Adipose tissue (tissue), 3 donors: Measurements from ENCODE around the gene MAVS. TPM values are rescaled to one million over a fixed set of nuclear protein-coding genes. Genes with fewer than 3 reads are reported as not detected.

Source experiments
- H3K27ac ChIP-seq: one replicate; pipeline ENCODE4 v1.5.1; 2013; ENCODE audit warnings: low read depth, low read length
- WGBS, 3 donors: extraction: QIAGEN DNeasy Blood & Tissue Kit; methylation state at CpG; one replicate each; pipeline ENCODE4 v1.1.7; 2013; 5-methylcytosine and 5-hydroxymethylcytosine counted together
- polyA plus RNA-seq, 3 donors: library from polyadenylated mRNA; stranded (reverse); fragments of 200-250 nt; gene quantifications; one replicate each; pipeline ENCODE4 v1.2.3, GENCODE V29; 2013
- donor health status: healthy with polysubstance abuse.
- donor health status: Bipolar disorder and iron deficiency.
- donor health status: healthy.

MAVS gene
- polyA plus RNA-seq, 3 donors = 12.6 to 27.0 (median 19.9) TPM

DNA sequence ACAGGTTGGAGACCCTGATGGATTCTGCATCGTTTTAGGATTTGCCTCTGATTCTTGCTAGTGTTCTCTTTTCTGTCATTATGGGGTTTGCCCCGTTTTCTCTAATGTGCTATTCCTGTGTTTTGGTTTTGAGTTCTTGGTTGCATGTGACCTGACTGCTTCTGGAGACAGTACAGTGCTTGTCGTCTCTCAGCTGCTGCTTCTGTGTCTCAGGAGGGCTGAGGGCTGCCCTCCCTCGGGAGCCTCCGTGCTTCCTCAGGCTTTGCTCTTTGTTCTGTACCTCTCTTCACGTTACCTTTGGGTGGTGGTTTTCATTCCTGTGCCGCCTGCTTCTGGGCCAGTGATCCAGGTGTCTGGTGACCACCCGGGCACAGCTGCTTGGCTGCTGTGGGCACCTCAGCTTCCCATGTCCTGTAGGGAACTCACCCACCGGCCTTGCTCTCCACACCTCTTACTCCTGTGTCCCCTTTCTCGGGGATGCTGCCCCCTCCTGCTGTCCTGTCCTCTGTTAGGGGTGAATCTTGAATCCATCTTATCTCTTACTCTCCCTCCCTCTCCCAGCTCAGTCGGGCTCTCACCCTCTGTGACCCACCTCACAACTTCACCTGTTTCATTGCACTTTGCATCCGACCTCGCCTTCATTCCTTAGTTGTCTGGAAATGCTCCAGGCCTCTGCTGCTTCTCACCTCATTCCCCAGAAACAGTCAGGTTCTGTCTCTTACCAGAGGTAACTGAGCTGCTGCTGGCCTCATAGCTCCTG is 75.8 kb downstream of the MAVS start:
- no peak overlapping the region for H3K27ac ChIP-seq
- WGBS, 3 donors = 79 to 83% (median 82%) methylated on average over 13 of the region's 13 CpGs

DNA sequence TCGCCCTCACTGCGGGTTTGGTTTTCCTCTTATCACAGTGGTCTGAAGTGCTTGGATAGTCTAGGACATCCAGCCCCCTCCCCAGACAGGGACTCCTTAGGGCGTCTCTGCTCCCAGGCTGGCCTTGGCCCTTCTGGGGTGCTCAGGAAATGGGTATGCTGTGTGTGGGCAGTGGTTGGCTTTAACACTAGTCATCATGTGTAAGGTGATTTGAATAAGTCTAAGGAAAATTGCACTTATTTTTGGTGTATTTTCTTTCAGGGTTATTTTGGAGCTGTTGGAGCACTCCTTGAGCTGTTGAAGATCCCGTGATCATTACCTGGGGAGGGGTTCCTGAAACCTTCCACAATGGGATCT is 76.3 kb downstream of the MAVS start:
- 91 to 97% (median 93%) methylated on average over 4 of the region's 4 CpGs for WGBS, 3 donors
- no peak overlapping the region for H3K27ac ChIP-seq

DNA sequence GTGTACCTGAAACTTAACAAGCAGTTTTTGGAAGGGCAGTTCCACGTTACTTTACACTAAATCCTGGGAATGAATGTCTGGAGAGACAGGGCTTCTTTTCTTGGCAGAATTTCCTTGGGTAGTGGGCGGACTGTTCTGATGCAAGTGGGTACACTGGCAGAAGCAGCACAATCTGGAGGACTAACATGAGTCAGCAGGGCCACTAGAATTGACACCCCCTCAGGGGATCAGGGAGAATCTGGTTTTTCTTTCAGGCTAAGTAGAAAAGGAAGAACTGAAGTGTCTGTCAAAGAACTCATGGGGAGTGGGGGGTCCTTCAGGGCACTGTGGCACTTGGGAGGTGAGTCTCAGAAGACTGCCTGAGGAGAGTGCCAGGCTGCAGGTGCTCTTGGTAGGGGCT is 77.2 kb downstream of the MAVS start:
- WGBS, 3 donors = 66 to 89% (median 76%) methylated on average over 2 of the region's 2 CpGs
- no peak overlapping the region for H3K27ac ChIP-seq

DNA sequence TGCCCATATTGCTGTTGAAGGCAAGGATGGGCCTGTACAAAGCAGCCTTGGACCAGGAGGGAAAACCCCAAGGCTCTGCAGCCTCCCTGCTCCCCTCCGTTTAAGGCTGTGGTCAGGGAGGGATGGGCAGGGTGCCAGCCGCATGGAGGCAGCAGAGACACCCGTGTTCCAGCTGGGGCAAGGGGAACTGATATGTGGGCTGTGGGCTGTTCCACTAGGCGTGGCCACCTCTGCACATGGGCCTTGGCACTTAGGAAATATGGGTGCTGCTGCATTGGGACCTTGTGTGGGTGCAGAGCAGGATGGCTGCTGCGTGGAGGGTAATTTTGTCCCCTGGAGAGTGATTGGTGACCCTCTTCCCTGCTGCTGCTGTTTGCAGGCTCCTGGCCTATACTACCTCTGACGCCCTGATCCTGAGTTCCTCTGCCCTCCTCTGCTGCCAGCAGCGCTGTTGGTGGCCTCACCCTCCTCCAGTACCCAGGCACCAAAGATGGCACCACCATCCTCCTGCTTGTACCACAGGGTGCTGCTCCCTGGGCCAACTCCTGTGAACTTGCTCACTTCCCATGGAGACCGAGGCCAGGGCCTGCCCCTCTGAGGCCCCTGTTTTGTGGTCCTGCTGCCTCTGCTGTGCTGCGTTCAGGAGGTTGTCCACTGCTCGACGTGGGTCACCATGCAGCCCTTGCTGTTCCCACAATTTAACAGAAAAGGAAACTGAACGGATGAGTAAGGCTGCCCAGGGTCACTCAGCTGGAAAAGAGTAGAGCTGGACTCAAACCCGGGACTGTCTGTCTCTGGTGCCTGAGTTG is 77.9 kb downstream of the MAVS start:
- 56 to 75% (median 65%) methylated on average over 13 of the region's 13 CpGs for WGBS, 3 donors
- H3K27ac ChIP-seq = no peak overlapping the region

DNA sequence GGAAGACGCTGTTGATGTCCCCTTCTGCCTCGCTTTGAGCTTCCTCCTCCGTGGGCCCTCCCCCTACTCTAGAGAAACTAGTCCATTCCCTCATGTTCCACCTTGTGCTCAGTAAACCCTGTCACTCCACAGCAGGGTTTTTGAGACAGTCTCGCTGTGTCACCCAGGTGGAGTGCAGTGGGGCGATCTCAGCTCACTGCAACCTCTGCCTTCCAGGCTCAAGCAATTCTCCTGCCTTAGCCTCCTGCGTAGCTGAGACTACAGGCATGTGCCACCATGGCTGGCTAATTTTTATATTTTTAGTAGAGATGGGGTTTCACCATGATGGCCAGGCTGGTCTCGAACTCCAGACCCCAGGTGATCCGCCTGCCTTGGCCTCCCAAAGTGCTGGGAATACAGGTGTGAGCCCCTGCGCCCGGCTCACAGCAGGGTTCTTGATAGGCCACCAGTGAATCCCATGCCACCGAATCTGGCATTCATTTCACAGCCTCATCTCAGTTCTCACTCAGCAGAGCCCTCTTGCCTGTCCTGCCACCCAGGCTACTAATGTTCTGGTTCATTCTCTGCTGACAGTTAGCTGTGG is 78.6 kb downstream of the MAVS start:
- no peak overlapping the region for H3K27ac ChIP-seq
- 89 to 96% (median 91%) methylated on average over 11 of the region's 11 CpGs for WGBS, 3 donors

Other genes starting within 250 kb of the MAVS start
- gene GFRA4, start 183.4 kb upstream of the MAVS start, polyA plus RNA-seq = not detected
- 10 to 100 TPM in 2 of 3 donors, 1 to 10 TPM in 1; 3.8 to 63.0 (median 24.2) TPM for gene ADAM33, start 164.8 kb upstream of the MAVS start, polyA plus RNA-seq
- 10 to 100 TPM in 1 of 3 donors, 1 to 10 TPM in 2; 1.9 to 11.0 (median 8.8) TPM for gene SIGLEC1, start 134.2 kb upstream of the MAVS start, polyA plus RNA-seq
- gene HSPA12B, start 114.1 kb upstream of the MAVS start, polyA plus RNA-seq = 10 to 100 TPM in 2 of 3 donors, 1 to 10 TPM in 1; 2.5 to 31.8 (median 26.4) TPM
- gene ADISSP, start 79.1 kb upstream of the MAVS start, polyA plus RNA-seq = 10 to 100 TPM; 21.8 to 99.9 (median 75.1) TPM
- under 1 TPM in 2 of 3 donors, not detected in 1; 0.09 to 0.71 TPM for gene SPEF1, start 65.4 kb upstream of the MAVS start, polyA plus RNA-seq
- gene CENPB, start 60.1 kb upstream of the MAVS start, polyA plus RNA-seq = 10 to 100 TPM; 37.8 to 73.4 (median 70.9) TPM
- 10 to 100 TPM in 2 of 3 donors, 1 to 10 TPM in 1; 6.6 to 33.5 (median 12.9) TPM for gene CDC25B, start 50.5 kb upstream of the MAVS start, polyA plus RNA-seq
- gene AP5S1, start 26.3 kb upstream of the MAVS start, polyA plus RNA-seq = 1 to 10 TPM; 5.1 to 9.7 (median 8.9) TPM
- 10 to 100 TPM; 11.8 to 28.5 (median 22.9) TPM for gene PANK2, start 42.6 kb downstream of the MAVS start, polyA plus RNA-seq
- gene RNF24, start 168.7 kb downstream of the MAVS start, polyA plus RNA-seq = 1 to 10 TPM; 2.7 to 7.8 (median 5.1) TPM